Measurements from ENCODE around the gene C19orf81.
A peak's percentile ranks its signal among the peaks of the same experiment; 100 is the strongest.

Gene C19orf81

DNA sequence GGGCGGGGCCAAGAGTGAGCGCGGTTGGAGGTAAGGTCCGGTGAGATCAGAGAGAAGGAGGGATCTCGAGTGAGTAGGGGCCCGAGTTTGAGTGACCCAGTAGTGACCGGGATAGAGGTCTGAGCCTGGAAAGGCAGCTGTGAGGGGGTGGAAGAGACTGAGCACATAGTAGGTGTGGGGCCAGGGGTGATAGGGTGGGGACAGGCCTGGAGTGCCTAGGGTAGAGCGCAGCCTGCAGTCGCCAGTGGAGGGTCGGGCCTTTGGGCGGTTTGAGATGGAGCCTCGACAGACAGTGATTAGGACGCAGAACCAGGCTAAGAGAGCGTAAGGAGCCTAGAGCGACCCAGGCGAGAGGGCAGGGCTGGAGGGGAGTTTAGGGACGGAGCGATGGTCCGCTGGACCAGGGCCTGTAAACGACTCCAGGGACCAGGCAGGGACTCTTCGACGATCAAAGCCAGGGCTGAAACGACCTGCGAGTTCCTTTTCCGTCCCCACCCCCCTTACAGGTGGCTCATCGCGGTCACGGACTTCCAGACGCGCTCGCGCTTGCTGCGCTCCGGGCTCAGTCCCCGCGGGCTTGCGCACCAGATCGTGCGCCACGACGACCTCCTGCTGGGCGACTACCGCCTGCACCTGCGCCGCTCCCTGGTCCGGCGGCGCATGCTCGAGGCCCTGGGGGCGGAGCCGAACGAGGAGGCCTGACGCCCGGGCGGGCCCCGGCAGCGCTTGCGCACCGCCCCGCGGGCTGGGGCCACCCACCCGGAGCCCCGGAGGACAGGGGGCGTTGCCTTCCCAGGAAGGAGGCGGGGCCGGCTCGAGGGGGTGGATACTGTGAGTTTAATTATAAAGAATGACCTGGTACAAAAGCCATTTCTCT lies 9.4 kb downstream of the C19orf81 start:
- peak; percentile 15 to 90 (median 70) for DNase-seq

DNA sequence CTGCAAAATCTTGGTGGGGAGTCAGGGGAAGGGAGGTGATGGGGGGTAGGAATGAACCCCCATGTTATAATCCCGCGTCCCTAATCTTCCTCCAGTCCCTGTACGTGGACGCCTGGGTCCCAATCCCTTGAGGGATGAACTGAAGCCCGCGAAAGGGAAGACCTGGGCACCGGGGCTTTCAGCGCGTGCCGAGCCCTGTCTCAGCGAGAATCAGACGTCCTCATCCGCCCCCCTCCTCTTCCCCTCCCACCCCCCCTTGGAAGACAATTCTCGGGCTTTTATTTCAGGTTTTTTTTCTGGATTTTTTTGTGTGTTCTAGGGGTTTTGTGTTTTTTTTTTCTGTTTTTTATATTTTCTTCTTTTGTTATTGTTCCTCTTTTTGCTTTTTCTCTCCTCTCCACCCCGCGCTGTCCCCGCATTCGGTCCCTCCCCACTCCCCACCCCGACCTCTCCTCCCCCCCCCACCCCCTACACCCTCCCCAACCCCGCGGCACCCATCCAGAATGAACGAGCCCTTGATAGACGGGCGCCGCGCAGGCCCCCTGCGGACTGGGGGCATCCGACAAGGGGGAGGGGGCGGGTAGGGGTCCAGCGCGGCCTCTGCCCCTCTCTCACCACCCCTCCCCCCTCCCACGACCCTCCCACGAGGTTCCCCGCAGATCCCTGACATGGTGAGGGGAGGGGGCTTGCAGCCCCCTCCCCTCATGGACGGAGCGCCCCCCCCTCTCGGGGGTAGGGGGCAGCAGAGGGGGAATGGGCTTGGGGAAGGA lies 10.3 kb downstream of the C19orf81 start:
- DNase-seq, result peak in 1 of 51 donors; percentile 48

DNA sequence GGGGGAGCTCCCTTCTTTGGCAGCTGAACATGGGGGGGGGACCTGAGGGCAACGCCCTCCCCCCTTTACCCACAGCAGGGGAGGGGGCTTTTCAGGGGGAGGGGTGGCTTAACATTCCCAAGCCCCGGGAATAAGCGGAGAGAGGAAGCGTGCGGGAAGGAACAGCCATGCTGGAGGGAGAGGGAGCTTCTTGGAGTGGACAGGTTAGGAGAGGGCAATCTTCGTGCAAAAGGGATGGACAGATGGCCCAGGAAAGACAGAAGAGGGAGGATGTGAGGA lies 10.8 kb downstream of the C19orf81 start:
- no peak for DNase-seq

DNA sequence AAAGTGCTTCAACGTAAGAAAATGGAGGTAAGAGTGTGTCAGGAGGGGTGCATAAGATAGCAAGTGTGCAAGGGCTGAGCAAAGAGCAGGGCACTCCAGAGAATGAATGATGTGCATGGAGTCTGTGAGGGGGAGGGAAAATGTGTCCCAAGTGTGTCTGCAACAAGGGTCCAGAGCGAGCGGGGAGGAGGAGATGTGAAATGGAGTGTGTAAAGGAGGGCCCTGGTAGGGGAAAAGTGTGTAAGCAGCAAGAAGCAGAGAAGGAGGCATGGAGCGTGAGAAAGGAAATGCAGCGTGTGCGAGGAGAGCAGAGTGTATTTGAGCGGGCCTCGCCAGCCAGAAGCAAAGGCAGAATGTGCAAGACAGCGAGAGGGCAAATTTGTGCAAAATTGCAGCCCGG lies 11.8 kb downstream of the C19orf81 start:
- DNase-seq, result no peak

DNA sequence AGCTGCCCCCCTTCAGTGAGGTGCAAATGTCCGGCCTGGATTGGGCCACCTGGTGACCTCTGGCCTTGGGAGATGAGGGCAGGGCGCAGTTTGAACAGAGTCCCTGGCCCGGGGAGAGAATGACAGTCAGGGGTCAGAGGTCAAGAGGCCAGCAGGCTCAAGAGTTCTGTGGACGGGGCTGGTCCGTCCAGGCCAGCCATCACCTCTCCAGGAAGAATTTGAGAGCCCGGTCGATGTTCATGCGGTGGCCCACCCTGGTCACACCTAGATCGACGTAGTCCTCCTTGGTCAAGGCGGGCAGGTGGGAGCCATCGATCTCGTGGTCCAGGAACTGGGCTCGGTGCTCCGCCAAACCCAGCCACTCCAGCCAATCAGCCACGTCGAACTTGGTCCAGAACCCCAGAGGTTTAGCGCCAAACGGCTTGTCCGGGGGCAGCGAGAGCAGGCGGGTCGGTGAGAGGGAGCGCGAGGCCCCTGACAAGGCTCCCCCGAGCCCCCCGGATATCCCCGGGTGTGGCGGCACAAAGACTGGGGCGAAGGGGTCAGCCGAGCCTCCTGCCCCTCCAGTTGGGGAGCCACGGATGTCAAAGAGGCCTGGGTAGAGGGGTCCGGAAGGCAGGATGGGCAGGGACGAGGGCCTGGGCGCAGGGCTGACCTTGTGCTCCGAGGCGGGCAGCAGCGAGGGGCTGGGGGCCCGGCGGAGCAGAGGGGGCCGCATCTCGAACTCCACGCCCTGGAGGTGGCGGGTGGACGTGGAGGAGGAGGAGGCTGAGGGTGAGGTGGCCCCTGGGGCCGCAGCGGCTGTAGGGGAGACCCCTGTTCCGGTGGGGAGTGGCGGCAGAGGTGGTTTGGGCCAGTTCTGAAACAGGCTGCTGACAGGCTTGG lies 12.8 kb downstream of the C19orf81 start:
- DNase-seq, result no peak

DNA sequence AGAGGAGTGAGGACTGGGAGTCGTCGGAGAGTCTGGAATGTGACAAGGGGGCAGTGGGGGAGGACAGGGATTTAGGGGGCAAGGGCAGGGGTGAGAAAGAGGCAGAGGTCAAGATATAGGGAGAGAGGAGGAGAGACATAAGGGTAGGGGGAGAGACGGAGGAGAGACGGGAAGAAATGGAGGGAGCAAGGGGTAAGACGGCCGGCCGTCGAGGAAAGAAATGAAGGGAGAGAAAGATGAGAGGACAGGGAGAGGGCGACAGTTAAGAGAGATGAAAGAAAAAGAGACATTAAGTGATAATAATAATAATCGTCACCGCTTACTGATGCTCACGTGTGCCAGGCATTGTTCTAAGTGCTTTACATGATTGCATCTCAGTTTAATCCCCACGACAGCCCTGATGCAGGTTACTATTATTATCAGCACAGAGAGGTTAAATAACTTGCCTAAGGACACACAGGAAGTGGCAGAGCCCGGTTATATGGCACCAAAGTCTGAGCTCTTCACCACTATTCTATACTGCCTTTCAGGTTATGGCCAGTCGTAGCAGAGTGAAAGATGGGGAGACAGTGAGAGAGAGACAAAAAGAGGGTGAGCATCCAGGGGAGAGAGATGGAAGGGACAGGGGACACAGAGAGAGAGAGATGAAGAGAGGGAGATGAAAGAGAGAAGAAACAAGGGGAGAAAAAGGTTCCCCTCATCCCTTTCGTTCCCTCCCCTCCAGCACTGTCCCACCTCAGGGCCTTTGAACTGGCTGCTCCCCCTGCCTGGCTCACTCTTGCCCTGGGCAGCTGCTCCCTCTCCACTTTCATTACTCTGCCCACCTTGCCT lies 13.6 kb downstream of the C19orf81 start:
- DNase-seq, result no peak

DNA sequence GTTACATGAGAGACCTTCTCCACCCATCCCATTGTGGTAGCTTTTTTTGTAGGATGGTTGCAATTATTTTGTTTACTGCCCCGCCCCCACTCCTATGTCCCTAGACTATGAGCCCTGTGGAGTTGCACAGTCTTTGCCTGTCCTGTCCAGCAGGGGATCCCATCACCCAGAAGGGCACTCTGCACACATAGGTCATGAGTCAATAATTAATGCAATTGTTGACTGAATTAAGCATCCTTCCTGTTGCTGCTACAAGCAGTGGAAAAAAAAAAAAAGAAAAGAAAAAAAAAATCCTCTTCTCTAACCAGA lies 14.2 kb downstream of the C19orf81 start:
- DNase-seq, result no peak

DNA sequence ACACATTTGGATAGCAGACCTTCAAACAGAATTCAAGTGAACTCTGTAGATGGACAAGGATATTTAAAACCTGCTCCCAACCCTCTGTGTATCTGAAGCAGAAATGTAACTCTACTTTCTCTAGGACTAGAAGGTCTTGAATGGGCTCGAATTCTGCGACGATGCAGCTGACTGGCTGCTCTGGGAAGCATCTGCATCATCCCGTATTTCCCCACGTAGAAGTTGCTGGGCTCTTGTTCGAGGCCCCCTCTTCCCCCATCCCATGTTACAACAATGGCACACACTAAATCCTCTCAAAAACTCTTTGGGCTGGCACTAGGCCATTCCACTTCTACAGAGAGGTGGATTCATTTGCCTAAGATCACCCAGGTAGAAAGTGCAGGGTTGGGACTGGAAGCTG lies 15.0 kb downstream of the C19orf81 start:
- no peak for DNase-seq

DNA sequence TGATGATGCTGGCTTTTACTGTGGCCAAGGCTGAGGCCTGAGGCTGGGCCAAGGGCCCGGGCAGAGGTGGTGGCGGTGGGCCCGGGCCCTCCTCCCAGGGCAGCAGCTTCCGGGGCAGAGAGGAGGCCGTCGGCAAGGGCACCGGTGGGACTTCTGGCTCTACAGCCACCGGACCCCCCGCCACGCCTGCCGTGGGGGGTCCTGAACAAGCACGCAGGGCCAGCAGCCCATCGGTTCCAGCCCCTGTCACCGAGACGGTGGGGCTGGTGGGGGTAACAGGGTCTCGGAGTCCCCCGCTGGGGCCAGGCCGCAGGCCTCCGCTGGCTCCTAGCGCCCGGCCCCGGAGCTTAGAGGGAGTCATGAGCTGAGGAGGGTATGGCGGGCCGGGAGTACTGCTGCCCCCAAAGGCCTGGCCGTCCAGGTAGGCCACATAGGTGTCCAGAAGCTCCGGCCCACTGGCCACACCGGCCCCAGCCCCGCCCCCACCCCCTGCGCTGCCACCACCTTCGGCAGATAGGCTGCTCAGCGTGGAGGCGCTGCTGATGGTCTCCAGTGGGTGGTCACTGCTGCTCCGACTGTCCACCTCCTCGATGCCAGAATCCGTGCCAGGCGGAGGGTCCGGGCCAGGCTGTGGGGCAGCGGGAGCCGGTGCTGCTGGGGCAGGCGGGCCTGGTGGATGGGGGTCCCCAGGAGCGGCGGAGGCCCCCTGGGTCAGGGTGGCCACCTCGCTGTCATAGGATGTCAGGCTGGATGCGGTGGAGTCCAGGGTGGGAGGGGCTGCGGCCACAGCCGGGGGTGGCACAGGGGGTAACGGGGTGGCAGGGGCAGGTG lies 17.3 kb downstream of the C19orf81 start:
- no peak for DNase-seq

DNA sequence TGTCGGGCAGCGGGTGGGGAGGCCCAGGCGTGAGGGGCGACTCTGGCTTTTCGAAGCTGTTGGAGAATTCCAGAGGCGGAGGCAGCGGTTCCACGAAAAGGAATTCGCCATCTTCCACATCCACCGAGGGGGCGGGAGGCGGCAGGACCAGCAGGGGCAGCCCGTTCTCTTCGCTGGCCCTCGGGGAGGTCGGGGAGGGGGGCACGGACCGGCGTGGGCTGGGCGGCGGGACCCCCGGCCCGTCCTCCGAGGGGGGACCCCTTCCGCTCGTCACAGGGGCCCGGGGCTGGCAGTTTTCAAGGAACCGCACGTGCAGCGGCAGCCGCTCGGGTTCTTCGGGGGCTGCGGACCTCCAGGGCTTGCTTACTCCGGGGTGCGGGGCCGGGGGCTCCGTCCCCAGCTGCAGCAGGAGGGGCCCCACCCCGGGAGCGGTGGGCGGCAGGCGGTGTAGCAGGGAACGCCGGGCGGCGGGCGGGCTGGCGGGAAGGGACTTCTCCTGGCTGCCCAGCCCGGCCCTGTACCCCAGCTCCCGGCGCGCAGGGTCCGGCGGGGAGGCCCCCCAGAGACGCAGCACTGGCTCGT lies 18.0 kb downstream of the C19orf81 start:
- no peak for DNase-seq

DNA sequence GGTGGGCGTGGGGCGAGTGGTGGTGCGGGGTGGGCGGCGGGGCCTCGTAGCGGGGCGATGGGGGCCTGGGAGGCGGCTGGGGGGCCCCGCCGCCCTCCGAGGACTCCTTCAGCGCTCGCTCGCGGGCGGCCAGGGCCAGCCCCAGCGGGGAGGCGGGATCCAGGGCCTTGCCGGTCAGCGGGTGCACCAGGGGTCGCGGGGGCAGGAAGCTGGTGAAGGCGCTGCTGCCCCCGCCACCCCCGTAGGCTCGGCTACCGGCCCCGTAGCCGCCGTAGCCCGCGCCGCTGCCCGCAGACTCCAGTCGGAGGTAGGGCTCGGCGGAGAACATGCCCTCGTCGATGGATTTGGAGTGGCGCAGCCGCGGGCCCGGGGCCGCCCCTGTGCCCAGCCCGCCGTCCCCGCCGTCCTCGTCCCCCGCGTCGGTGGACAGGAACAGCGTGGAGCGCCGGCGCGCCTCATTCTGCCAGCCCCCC lies 18.6 kb downstream of the C19orf81 start:
- no peak for DNase-seq

DNA sequence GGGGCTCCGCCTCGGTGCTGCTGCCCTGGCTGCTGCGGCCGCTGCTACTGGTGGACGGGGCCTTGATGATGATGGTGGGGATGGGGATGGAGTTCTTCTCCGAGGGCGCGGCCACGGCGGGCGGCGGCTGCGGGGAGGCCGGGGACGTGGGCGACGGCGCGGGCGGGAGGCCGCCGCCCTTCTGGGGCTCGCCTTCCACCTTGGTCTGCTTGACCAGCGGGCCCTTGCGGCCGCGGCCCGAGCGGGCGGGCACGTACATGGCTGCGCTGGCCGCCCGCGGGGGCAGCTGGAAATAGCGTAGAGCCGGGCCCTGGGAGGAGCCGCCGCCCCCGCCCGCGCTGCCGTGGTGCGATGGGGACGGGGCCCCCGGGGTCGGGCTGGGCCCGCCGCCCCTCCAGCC lies 19.2 kb downstream of the C19orf81 start:
- DNase-seq, result no peak

DNA sequence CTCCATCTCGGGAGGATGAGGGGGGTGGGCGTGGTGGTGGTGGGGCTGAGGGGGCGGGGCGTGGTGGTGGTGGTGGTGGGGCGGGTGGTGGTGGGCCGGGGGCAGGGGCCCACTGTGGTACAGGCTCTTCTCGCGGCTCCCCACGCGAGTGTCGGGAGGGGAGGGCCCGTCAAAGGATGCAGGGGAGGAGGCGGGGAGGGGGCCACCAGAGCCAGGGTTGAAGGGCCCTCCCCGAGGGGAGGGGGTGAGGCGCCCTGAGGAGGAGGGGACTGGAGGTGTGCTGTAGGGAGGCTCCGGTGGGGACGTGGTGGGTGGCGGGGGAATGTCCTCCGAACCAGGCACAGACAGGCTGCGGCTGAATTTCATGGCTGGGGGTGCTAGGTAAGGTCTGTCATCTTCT lies 19.6 kb downstream of the C19orf81 start:
- DNase-seq, result no peak

DNA sequence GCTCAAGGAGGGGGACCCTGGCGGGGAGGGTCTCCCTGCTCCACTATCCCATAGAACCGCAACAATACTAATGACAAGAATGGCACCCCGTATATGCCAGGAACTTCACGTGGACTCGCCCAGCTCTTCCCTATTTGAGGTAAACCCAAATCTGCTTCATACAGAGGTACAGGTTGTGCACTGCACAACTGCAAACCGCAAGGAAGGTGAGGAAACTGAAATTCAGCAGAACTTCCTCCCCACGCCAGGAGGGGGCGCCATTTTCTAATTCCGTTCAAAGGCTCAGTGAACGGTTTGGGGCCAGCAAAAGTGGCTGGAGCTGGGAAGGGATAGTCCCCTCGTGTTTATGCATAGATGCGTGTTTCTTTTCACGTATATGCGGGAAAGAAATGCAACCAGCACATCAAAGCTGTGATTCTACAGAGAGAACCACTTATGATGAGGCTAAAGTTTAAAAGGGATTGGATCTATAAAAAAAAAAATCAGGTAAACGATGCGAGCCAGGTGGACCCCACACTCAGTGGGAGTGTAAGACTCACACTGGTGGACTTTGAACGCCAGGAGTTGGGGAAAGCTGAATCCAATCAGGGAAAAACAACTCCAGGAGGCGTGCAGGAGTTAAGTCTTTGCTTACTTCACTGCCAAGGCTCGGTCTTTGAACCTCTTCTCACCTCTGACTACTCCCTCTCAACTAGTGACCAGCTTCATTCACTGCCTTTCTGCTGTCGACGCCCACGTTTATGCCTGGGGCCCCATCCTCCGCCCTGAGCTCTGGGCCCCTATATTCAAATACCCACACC lies 20.3 kb downstream of the C19orf81 start:
- DNase-seq, result peak in 16 of 51 donors; percentile 3 to 51 (median 10)

DNA sequence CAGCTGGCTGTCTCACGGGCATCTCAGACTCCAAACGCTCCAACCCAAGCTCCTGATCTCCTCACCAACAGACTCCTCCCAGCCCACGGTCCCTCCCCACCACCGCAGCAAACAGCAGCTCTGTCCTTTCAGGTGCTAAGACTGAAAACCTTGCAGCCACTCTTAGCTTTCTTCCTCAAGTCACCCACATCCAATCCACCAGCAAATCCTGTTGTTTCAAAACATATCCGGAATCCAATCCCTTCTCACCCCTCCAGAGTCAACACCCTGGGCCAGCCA lies 20.8 kb downstream of the C19orf81 start:
- no peak for DNase-seq

DNA sequence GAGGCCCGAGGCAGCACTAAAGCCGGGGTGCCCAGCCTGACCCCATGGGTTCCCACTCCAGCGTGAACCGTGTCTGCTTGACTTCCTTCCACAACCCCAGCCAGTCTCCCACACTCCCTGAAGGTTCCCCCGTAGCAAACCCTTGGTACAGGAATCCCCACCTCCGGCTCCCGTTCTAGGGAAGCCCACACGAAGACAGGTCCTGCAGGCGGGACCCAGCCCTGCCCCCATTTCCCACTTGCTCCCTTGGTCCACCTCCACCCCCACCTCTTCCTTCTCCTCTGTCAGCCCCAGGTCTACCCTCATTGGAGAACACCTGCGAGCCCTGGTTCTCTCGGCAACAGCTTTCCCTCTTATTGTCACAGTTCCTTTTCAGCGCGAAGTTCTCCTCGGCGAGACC lies 23.9 kb downstream of the C19orf81 start:
- DNase-seq, result no peak

DNA sequence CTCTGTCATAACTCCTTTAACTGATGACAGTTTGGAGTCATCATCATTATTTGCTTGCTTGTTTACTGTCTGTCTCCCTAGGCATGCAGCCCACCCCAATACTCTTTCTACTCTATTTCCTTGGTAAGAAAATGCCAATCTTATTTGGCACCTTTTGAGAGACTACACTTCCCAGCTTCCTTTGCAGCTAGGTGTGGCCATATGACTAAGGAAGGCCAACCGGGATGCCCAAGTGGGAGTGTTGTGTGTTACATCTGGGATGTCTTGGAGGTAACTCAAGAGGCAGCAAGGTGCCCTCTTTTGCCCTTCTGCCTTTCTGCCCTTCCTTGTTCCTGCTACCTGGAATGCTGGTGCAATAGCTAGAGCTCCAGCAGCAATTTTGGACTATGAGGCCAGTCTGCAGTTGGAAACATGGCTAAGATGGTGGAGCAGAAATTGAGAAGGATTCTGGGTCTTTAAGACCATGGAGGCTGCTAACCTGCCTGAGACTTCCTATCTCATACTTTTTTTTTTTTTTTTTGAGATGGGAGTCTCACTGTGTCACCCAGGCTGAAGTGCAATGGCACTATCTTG lies 27.5 kb downstream of the C19orf81 start:
- DNase-seq, result no peak

DNA sequence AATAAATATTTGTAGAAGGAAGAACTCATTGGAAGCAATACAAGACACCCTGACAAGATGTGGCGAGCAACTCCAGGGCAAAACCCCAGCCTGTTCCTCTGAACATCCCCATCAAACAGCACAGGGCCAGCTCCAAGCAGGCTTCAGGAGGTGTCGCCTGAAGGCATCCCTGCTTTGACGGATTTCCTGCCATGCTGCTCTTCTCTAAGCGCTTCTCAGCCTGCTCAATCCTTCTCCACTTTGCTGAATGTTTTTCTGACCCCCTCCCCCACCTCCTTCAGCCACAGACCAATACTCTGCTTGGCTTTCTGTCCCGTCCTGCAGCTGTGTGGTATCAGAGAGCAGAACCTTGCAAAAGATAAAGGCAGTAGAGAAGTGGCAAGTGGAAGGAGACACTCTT lies 28.4 kb downstream of the C19orf81 start:
- DNase-seq, result no peak

DNA sequence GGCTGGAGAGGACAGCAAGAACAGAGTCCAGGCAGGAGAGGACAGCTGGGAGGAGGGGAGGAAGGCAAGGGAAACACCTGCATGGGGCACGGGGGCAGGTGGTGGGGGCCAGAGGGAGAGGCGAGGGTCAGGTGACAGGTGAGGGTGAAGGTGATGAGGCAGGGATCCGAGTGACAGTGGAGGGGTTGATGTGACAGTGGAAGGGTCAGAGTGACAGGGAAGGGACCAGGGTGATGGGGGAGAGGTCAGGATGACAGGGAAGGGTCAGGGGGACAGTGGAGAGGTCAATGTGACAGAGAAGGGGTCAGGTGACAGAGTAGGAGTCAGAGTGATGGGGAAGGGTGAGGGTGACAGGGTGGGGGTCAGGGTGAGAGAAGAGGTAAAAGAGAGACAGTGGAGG lies 29.1 kb downstream of the C19orf81 start:
- no peak for DNase-seq

Measured in hypothalamus (tissue), 51 donors.